ENCODE data around the gene ZNF436. TPM values are rescaled to one million over a fixed set of nuclear protein-coding genes. Genes with fewer than 3 reads are reported as not detected.
A peak's percentile ranks its signal among the peaks of the same experiment; 100 is the strongest.

ZNF436 gene
- total and polyA plus RNA-seq, 2 of the 13 experiments (the other 11 are each of a cell fraction or from before 2014, with no cell fraction given), result 4.3 to 9.9 TPM

DNA sequence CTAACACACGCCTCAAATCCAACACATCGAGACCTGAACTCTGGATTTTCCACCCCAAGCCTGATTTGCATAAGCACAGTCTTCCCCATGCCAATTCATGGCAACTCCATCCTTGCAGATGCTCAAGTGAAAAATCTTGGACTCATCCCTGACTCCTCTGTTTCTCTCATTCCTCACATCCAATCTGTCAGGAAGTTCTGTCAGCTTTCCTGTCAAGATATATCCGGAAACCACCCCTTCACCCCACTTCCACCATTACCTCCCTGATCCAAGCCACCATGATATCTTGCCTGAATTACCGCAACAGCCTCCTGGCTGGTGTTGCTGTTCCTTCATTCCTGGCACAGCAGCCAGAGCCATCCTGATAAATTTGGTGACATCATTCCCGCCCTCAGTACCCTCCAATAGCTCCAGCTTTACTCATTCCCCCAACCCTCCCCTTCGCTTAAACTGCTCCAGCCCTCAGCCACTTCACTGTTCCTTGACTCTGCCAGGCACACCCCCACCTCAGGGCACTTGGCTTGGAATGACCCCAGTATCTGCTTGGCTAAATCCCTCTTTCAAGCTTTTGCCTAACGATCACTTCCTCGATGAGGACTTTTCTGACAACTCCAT lies 37.5 kb upstream of the ZNF436 start:
- 98% methylated on average over 8 of the region's 8 CpGs for WGBS (ENCODE audit: low lambda C conversion rate)

GRCh38 chr1:23405946-23406345 lies 36.3 kb upstream of the ZNF436 start:
- Histone ChIP-seq H3K4me1 (ENCODE audit: insufficient read depth, low read length) (no peaks in the 10 kb centered on the region), H2AFZ (ENCODE audit: low read length) (no peak overlapping the region), H3K9ac (ENCODE audit: insufficient read depth, low read depth, low read length) (no peak overlapping the region), H3K27me3 (ENCODE audit: control insufficient read depth in 1 of 2, insufficient read depth in 2 of 2, low read length in 2 of 2) (no peaks in the 10 kb centered on the region), H3K4me2 (ENCODE audit: low read depth, low read length) (no peak overlapping the region), H3K27ac (ENCODE audit: extremely low read length, insufficient read depth, low read length) (no peak overlapping the region), H3K9me3 (ENCODE audit: low read length) (no peaks in the 10 kb centered on the region), H3K4me3 (replicated peaks in 1 of 3; ENCODE audit: insufficient read depth in 1 of 3, low read depth in 2 of 3, low read length in 3 of 3) (no peak overlapping the region), H4K20me1 (ENCODE audit: insufficient read depth, low read length) (no peaks in the 10 kb centered on the region), H3K79me2 (ENCODE audit: insufficient read depth, low read length) (no peaks in the 10 kb centered on the region), H3K36me3 (replicated peaks in 1 of 2; ENCODE audit: control insufficient read depth in 1 of 2, insufficient read depth in 2 of 2, low read length in 2 of 2) (peaks cover 18 to 76% of the 10 kb centered on the region in 2 experiments)
- intact Hi-C loops (cut with micrococcal nuclease; ENCODE audit: unreplicated experiment) (no loop called here), in situ Hi-C loops (cut with HindIII; ENCODE audit: extremely low pct_ligation_motif_present, low pct_unique_long_range_greater_than_20kb) (no loop called here)
- ChIA-PET CTCF (ENCODE audit: low intra/inter-chr PET ratio, low total read pairs) (no interaction called here), POLR2A (no interaction called here)
- FAIRE-seq (no peak), ATAC-seq (no peak), DNase-seq (ENCODE audit: low spot score) (no peak)
- BruUV-seq (replicated peaks), result no TSS peak
- WGBS (ENCODE audit: low lambda C conversion rate), result 100% methylated on average over 3 of the region's 3 CpGs
- TF ChIP-seq EP300 (IDR thresholded peaks at IDR 0.05; ENCODE audit: low read depth in 2 of 2, low read length in 2 of 2) (no peak), EP300 (CRISPR knock-in tag; IDR thresholded peaks at IDR 0.05; ENCODE audit: borderline replicate concordance) (no peak), ZNF382 (CRISPR knock-in tag; IDR thresholded peaks at IDR 0.05; ENCODE audit: borderline replicate concordance) (no peak), ZNF800 (CRISPR knock-in tag; IDR thresholded peaks at IDR 0.05) (no peak), DR1 (CRISPR knock-in tag; IDR thresholded peaks at IDR 0.05) (no peak), ZNF550 (CRISPR knock-in tag; IDR thresholded peaks at IDR 0.05; ENCODE audit: borderline replicate concordance) (no peak), SP140L (CRISPR knock-in tag; IDR thresholded peaks at IDR 0.05; ENCODE audit: borderline replicate concordance) (no peak), PTBP1 (IDR thresholded peaks at IDR 0.05; ENCODE audit: low read depth, low read length, poor library complexity, severe bottlenecking) (no peak), ZNF775 (CRISPR knock-in tag; IDR thresholded peaks at IDR 0.05; ENCODE audit: borderline replicate concordance) (no peak), ZFP41 (CRISPR knock-in tag; IDR thresholded peaks at IDR 0.05; ENCODE audit: borderline replicate concordance) (no peak), ARNT (IDR thresholded peaks at IDR 0.05) (no peak), ZNF343 (CRISPR knock-in tag; IDR thresholded peaks at IDR 0.05) (no peak)
- TF ChIP-seq, protein P1, sequence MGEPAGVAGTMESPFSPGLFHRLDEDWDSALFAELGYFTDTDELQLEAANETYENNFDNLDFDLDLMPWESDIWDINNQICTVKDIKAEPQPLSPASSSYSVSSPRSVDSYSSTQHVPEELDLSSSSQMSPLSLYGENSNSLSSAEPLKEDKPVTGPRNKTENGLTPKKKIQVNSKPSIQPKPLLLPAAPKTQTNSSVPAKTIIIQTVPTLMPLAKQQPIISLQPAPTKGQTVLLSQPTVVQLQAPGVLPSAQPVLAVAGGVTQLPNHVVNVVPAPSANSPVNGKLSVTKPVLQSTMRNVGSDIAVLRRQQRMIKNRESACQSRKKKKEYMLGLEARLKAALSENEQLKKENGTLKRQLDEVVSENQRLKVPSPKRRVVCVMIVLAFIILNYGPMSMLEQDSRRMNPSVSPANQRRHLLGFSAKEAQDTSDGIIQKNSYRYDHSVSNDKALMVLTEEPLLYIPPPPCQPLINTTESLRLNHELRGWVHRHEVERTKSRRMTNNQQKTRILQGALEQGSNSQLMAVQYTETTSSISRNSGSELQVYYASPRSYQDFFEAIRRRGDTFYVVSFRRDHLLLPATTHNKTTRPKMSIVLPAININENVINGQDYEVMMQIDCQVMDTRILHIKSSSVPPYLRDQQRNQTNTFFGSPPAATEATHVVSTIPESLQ (CRISPR knock-in tag; conservative IDR thresholded peaks at IDR 0.05), result no peak

More for the DNA sequence above, 37.5 kb upstream of the ZNF436 start:
- no peak overlapping the region for H2AFZ ChIP-seq (ENCODE audit: low read length)
- DNase-seq (ENCODE audit: low spot score) (no peak), ATAC-seq (no peak), FAIRE-seq (no peak)
- no peak overlapping the region for H3K27ac ChIP-seq (ENCODE audit: extremely low read length, insufficient read depth, low read length)
- H4K20me1 ChIP-seq (ENCODE audit: insufficient read depth, low read length), result no peaks in the 10 kb centered on the region
- in situ Hi-C loops (cut with HindIII; ENCODE audit: extremely low pct_ligation_motif_present, low pct_unique_long_range_greater_than_20kb) (no loop called here), intact Hi-C loops (cut with micrococcal nuclease; ENCODE audit: unreplicated experiment) (no loop called here)
- CTCF ChIA-PET (ENCODE audit: low intra/inter-chr PET ratio, low total read pairs), result no interaction called here
- TF ChIP-seq CCAR2 (optimal IDR thresholded peaks at IDR 0.05; ENCODE audit: low read depth, low read length), result no peak
- peak; percentile 44; the same call in 1 of the 2 replicates for TF ChIP-seq ATF7 (IDR thresholded peaks at IDR 0.05)
- TF ChIP-seq ATF7 (CRISPR knock-in tag; IDR thresholded peaks at IDR 0.05), result no peak
- H3K4me2 ChIP-seq (ENCODE audit: low read depth, low read length), result no peak overlapping the region
- POLR2A ChIA-PET, result no interaction called here
- no peaks in the 10 kb centered on the region for H3K79me2 ChIP-seq (ENCODE audit: insufficient read depth, low read length)
- H3K36me3 ChIP-seq (replicated peaks in 1 of 2; ENCODE audit: control insufficient read depth in 1 of 2, insufficient read depth in 2 of 2, low read length in 2 of 2), result peaks cover 18 to 64% of the 10 kb centered on the region in 2 experiments
- H3K4me3 ChIP-seq (replicated peaks in 1 of 3; ENCODE audit: insufficient read depth in 1 of 3, low read depth in 2 of 3, low read length in 3 of 3), result no peak overlapping the region
- no peaks in the 10 kb centered on the region for H3K27me3 ChIP-seq (ENCODE audit: control insufficient read depth in 1 of 2, insufficient read depth in 2 of 2, low read length in 2 of 2)
- no TSS peak for BruUV-seq (replicated peaks)
- H3K9ac ChIP-seq (ENCODE audit: insufficient read depth, low read depth, low read length), result no peak overlapping the region
- H3K9me3 ChIP-seq (ENCODE audit: low read length), result no peaks in the 10 kb centered on the region
- H3K4me1 ChIP-seq (ENCODE audit: insufficient read depth, low read length), result no peaks in the 10 kb centered on the region

Measured in HepG2 (cell line).